GM21515 (cell line): ENCODE data around the gene ZNF512.
"Not testable (repeated sequence)": the region's sequence is repeated elsewhere in the genome, so short reads cannot be mapped to it uniquely, and the experiment has no call there.

Experiments used
- ATAC-seq: cut with Tn5 transposase; IDR thresholded peaks from one replicate; pipeline ENCODE4 v1.9.1; 2021; ENCODE audit not compliant: unreplicated experiment

ZNF512 gene

GRCh38 chr2:27630257-27630656 lies 47.4 kb downstream of the ZNF512 start:
- ATAC-seq, result not testable (repeated sequence)

- no peak for ATAC-seq
Observed at GRCh38 chr2:27634291-27634690, 51.4 kb downstream of the ZNF512 start.

- no peak for ATAC-seq
Observed at GRCh38 chr2:27636766-27637165, 53.9 kb downstream of the ZNF512 start.

- no peak for ATAC-seq
Observed at GRCh38 chr2:27638037-27638637, 55.3 kb downstream of the ZNF512 start.

- ATAC-seq, result no peak
Observed at GRCh38 chr2:27638709-27639108, 55.9 kb downstream of the ZNF512 start.

GRCh38 chr2:27640722-27641245 lies 57.9 kb downstream of the ZNF512 start:
- no peak for ATAC-seq

- no peak for ATAC-seq
Observed at GRCh38 chr2:27645197-27645596, 62.4 kb downstream of the ZNF512 start.

GRCh38 chr2:27647289-27647688 lies 64.4 kb downstream of the ZNF512 start:
- no peak for ATAC-seq

GRCh38 chr2:27647737-27648136 lies 64.9 kb downstream of the ZNF512 start:
- no peak for ATAC-seq

- no peak for ATAC-seq
Observed at GRCh38 chr2:27651056-27651455, 68.2 kb downstream of the ZNF512 start.

- ATAC-seq, result no peak
Observed at GRCh38 chr2:27652341-27652740, 69.5 kb downstream of the ZNF512 start.

- ATAC-seq, result no peak
Observed at GRCh38 chr2:27652790-27653189, 69.9 kb downstream of the ZNF512 start.

GRCh38 chr2:27653397-27653796 lies 70.6 kb downstream of the ZNF512 start:
- no peak for ATAC-seq

GRCh38 chr2:27655155-27655951 lies 72.5 kb downstream of the ZNF512 start:
- no peak for ATAC-seq

GRCh38 chr2:27661371-27661770 lies 78.5 kb downstream of the ZNF512 start:
- no peak for ATAC-seq

GRCh38 chr2:27663285-27664153 lies 80.7 kb downstream of the ZNF512 start, which contains the start of the genes SLC4A1AP and SUPT7L:
Gene SLC4A1AP, plus strand, starts transcription at chr2:27663889. Its CDS starts 26 bp downstream, at chr2:27663915.
Gene SUPT7L, minus strand, starts transcription at chr2:27663614. Its CDS starts 1,422 bp downstream, at chr2:27662192.
- ATAC-seq, result peak; percentile 70

- ATAC-seq, result peak; percentile 28
Observed at GRCh38 chr2:27664154-27664574, 81.3 kb downstream of the ZNF512 start.

GRCh38 chr2:27664622-27665363 lies 82.0 kb downstream of the ZNF512 start:
- ATAC-seq, result no peak

- ATAC-seq, result no peak
Observed at GRCh38 chr2:27667446-27667845, 84.6 kb downstream of the ZNF512 start.

GRCh38 chr2:27671235-27671634 lies 88.4 kb downstream of the ZNF512 start:
- no peak for ATAC-seq
